Measurements from ENCODE around the gene MOSPD2. TPM values are rescaled to one million over a fixed set of nuclear protein-coding genes. Genes with fewer than 3 reads are reported as not detected.

The MOSPD2 gene
- polyA plus RNA-seq, 1 donor: 31.5 TPM

Other genes with a start within 250 kb of the MOSPD2 start
- 5.5 TPM for gene FANCB, start 352 bp upstream of the MOSPD2 start, polyA plus RNA-seq (ENCODE audit: insufficient read length)